ENCODE measurements around the gene FEN1. TPM values are rescaled to one million over a fixed set of nuclear protein-coding genes. Genes with fewer than 3 reads are reported as not detected.

FEN1 gene
- total and polyA plus RNA-seq, 2 of the 8 experiments (the other 6 are each of a cell fraction or from before 2014, with no cell fraction given), result 52.6 to 86.1 TPM

GRCh38 chr11:61765550-61766253, 27.0 kb upstream of the FEN1 start (continued):
- no peak for TF ChIP-seq SP1 (IDR thresholded peaks at IDR 0.05; ENCODE audit: low read depth, low read length)
